Naive B cell (primary cell): ENCODE results near the gene SSR2. TPM values are rescaled to one million over a fixed set of nuclear protein-coding genes. Genes with fewer than 3 reads are reported as not detected.

Experiments
- polyA plus RNA-seq, 6 donors: library from polyadenylated mRNA; unstranded; fragments of 300-500 nt; fragmentation: Illumina TruSeq; gene quantifications; one replicate each; pipeline ENCODE4 v1.2.3, GENCODE V29; 2021; ENCODE audit warnings: low read depth in 6 of 6

SSR2 gene
- polyA plus RNA-seq, 6 donors from 2014 or later, result 243 to 278 (median 256) TPM

Other genes with a start within 250 kb of the SSR2 start
- gene GON4L, start 163.7 kb downstream of the SSR2 start, polyA plus RNA-seq, result 10 to 100 TPM in 5 of 6 donors, 1 to 10 TPM in 1; 9.6 to 64.4 (median 30.7) TPM
- 10 to 100 TPM in 1 of 6 donors, 1 to 10 TPM in 5; 1.4 to 10.9 (median 2.5) TPM for gene SYT11, start 161.4 kb downstream of the SSR2 start, polyA plus RNA-seq
- gene RIT1, start 109.6 kb downstream of the SSR2 start, polyA plus RNA-seq, result 10 to 100 TPM in 5 of 6 donors, 1 to 10 TPM in 1; 5.2 to 30.0 (median 20.9) TPM
- 10 to 100 TPM in 1 of 6 donors, 1 to 10 TPM in 5; 5.5 to 10.7 (median 7.2) TPM for gene KHDC4, start 86.5 kb downstream of the SSR2 start, polyA plus RNA-seq
- gene RXFP4, start 79.3 kb downstream of the SSR2 start, polyA plus RNA-seq, result 1 to 10 TPM in 1 of 6 donors, under 1 TPM in 2, not detected in 3; 0.21 to 1.2 (median 0.36) TPM
- gene ARHGEF2, start 42.4 kb downstream of the SSR2 start, polyA plus RNA-seq, result 10 to 100 TPM in 5 of 6 donors, 1 to 10 TPM in 1; 6.9 to 48.4 (median 27.7) TPM
- 1 to 10 TPM; 4.7 to 9.0 (median 6.1) TPM for gene UBQLN4, start 32.8 kb upstream of the SSR2 start, polyA plus RNA-seq
- gene LAMTOR2, start 33.8 kb upstream of the SSR2 start, polyA plus RNA-seq, result 100 to 1,000 TPM in 5 of 6 donors, 10 to 100 TPM in 1; 99.5 to 139 (median 114) TPM
- not detected for gene RAB25, start 40.2 kb upstream of the SSR2 start, polyA plus RNA-seq
- under 1 TPM in 2 of 6 donors, not detected in 4; 0.05 to 0.13 TPM for gene MEX3A, start 61.5 kb upstream of the SSR2 start, polyA plus RNA-seq
- 1 to 10 TPM in 4 of 6 donors, under 1 TPM in 2; 0.33 to 3.0 (median 1.4) TPM for gene LMNA, start 93.8 kb upstream of the SSR2 start, polyA plus RNA-seq
- gene SEMA4A, start 132.6 kb upstream of the SSR2 start, polyA plus RNA-seq, result 10 to 100 TPM; 23.3 to 37.3 (median 29.5) TPM
- 10 to 100 TPM in 4 of 6 donors, 1 to 10 TPM in 1, not detected in 1; 9.3 to 16.8 (median 12.9) TPM for gene SLC25A44, start 173.2 kb upstream of the SSR2 start, polyA plus RNA-seq
- gene PMF1, start 192.1 kb upstream of the SSR2 start, polyA plus RNA-seq, result 100 to 1,000 TPM; 107 to 157 (median 115) TPM
- gene BGLAP, start 221.2 kb upstream of the SSR2 start, polyA plus RNA-seq, result 1 to 10 TPM in 1 of 6 donors, not detected in 5; 1.1 TPM
- gene PAQR6, start 227.1 kb upstream of the SSR2 start, polyA plus RNA-seq, result not detected